GM13977 (cell line): ENCODE results near the gene CMYA5.

Source experiments
- DNase-seq: peaks from one replicate; pipeline ENCODE4 v3.0.0; 2012; ENCODE audit warnings: low spot score
- CTCF ChIP-seq: IDR thresholded peaks from 2 replicates; pipeline ENCODE4 v1.5.1; 2012; ENCODE audit warnings: mild to moderate bottlenecking, control low read depth; ENCODE audit not compliant: insufficient read depth; ENCODE audit errors: extremely low read depth, missing control alignments
- in situ Hi-C: fragments of 300-500 bp; cut with MboI; formaldehyde crosslinking; loops from one replicate; pipeline ENCODE4 v1.12.0; 2022; ENCODE audit warnings: low sequenced_read_pairs, low pct_unique_long_range_greater_than_20kb, mixed read lengths, inconsistent platforms; ENCODE audit not compliant: unreplicated experiment

Gene CMYA5

GRCh38 chr5:79712741-79713140, 23.1 kb downstream of the CMYA5 start:
- DNase-seq: no peak
- in situ Hi-C loops: no loop called here
- no peak for TF ChIP-seq CTCF

DNA sequence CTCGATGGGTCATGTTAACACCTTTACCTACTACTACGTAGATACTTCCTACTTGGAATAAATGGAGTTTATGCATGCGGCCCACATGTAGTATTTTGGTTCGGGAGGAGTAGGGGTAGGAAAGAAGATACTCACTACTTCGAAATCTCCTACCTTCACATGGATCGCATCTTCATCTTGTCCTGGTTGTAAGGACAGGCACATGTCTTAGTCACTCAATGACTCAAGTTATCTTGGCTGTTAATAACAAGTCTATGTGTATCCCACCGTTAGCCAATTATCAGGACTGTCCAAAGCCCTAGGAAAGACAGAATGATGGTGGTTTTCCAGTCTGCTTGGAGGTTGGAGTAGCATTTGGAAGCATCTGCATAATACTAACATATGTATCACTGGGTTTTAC, 24.1 kb downstream of the CMYA5 start:
- DNase-seq: no peak
- in situ Hi-C loops: no loop called here

GRCh38 chr5:79716839-79717238, 27.2 kb downstream of the CMYA5 start:
- DNase-seq: no peak
- TF ChIP-seq CTCF: no peak
- in situ Hi-C loops: no loop called here

More for the DNA sequence above, 24.1 kb downstream of the CMYA5 start:
- no peak for TF ChIP-seq CTCF

- TF ChIP-seq CTCF: no peak
- in situ Hi-C loops: no loop called here
- DNase-seq: no peak
Measured at GRCh38 chr5:79720096-79720495, 30.5 kb downstream of the CMYA5 start.

- in situ Hi-C loops: no loop called here
- TF ChIP-seq CTCF: no peak
- no peak for DNase-seq
Measured at GRCh38 chr5:79727451-79728355, 38.1 kb downstream of the CMYA5 start.

DNA sequence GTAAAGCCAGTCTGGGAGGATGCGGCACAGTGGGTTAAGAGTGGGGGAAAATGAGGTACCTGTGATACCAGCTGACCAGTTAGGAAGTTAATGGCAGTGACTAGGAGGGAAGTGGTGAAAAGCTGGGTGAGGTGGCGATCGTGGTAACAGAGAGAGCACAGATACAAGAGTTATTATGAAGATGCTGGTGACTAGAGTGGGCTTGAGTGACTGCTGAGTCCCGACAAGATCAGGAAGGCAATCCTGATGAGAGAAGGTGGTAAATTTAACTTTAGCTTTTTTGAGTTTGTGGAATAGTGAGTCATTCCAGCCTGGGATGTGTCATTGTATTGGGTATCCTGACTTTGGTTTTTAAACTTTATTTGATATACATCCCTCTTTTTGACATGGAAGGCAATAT, 38.8 kb downstream of the CMYA5 start:
- no peak for TF ChIP-seq CTCF
- no peak for DNase-seq
- in situ Hi-C loops: no loop called here
